DOHH2 (cell line): ENCODE results near the gene LSM14A.

Experiments used
- H3F3A ChIP-seq: fragments of 200-600 bp; sonication (generic), shearing (Covaris generic); 2 replicates; pipeline ENCODE4 v1.6.0; 2016; ENCODE audit warnings: antibody characterized with exemption, mild to moderate bottlenecking; ENCODE audit not compliant: control insufficient read depth, insufficient read depth
- H3K27ac ChIP-seq: fragments of 200-600 bp; sonication (generic); 2 replicates; pipeline ENCODE4 v1.5.1; 2014; ENCODE audit warnings: low read depth, mild to moderate bottlenecking, low read length, moderate library complexity
- H3K27me3 ChIP-seq: fragments of 200-600 bp; sonication (generic); 2 replicates; pipeline ENCODE4 v1.6.1; 2014; ENCODE audit warnings: mild to moderate bottlenecking, low read length, mixed read lengths; ENCODE audit not compliant: control insufficient read depth
- H3K36me3 ChIP-seq: fragments of 200-600 bp; sonication (generic); 2 replicates; pipeline ENCODE4 v1.6.1; 2014; ENCODE audit warnings: mild to moderate bottlenecking, low read length, moderate library complexity, mixed read lengths; ENCODE audit not compliant: control insufficient read depth
- H3K4me1 ChIP-seq: fragments of 200-600 bp; sonication (generic); 2 replicates; pipeline ENCODE4 v1.6.1; 2014; ENCODE audit warnings: mild to moderate bottlenecking, low read length, mixed read lengths; ENCODE audit not compliant: control insufficient read depth
- H3K4me2 ChIP-seq: fragments of 200-600 bp; sonication (generic); 2 replicates; pipeline ENCODE4 v1.6.0; 2014; ENCODE audit warnings: mild to moderate bottlenecking, low read length, moderate library complexity
- H3K4me3 ChIP-seq: fragments of 200-600 bp; sonication (generic); 2 replicates; pipeline ENCODE4 v1.5.1; 2014; ENCODE audit warnings: mild to moderate bottlenecking, low read length, mixed read lengths
- H3K79me2 ChIP-seq: fragments of 200-600 bp; sonication (generic); 2 replicates; pipeline ENCODE4 v1.6.1; 2014; ENCODE audit warnings: mild to moderate bottlenecking, low read length, mixed read lengths; ENCODE audit not compliant: control insufficient read depth
- H3K9me2 ChIP-seq: fragments of 200-600 bp; sonication (generic); replicated peaks from 2 replicates; pipeline ENCODE4 v1.6.1; 2014; ENCODE audit warnings: mild to moderate bottlenecking, low read length, mixed read lengths; ENCODE audit not compliant: control insufficient read depth
- H3K9me3 ChIP-seq: fragments of 200-600 bp; sonication (generic); 2 replicates; pipeline ENCODE4 v1.6.1; 2014; ENCODE audit warnings: antibody characterized with exemption, low read length, mixed read lengths; ENCODE audit not compliant: control insufficient read depth, insufficient read depth
- H4K20me1 ChIP-seq: fragments of 200-600 bp; sonication (generic); 2 replicates; pipeline ENCODE4 v1.6.0; 2014; ENCODE audit warnings: low read depth, mild to moderate bottlenecking, antibody characterized with exemption, low read length, moderate library complexity; ENCODE audit not compliant: control insufficient read depth, insufficient read depth
- CTCF ChIP-seq: fragments of 200-600 bp; sonication (generic); IDR thresholded peaks from one replicate; pipeline ENCODE4 v1.5.1; 2014; ENCODE audit warnings: antibody characterized with exemption, mild to moderate bottlenecking, low read depth, low read length; ENCODE audit not compliant: poor library complexity, severe bottlenecking
- EZH2phosphoT487 ChIP-seq: fragments of 200-600 bp; sonication (generic); IDR thresholded peaks from 2 replicates; pipeline ENCODE4 v1.6.1; 2017; ENCODE audit warnings: borderline replicate concordance, mild to moderate bottlenecking, antibody characterized with exemption, low read length, moderate library complexity, mixed read lengths

The LSM14A gene

GRCh38 chr19:34254698-34255432, 82.6 kb downstream of the LSM14A start:
- H3K9me3 ChIP-seq, result no peaks in the 10 kb centered on the region
- peaks cover 17% of the 10 kb centered on the region for H3K4me1 ChIP-seq
- H3F3A ChIP-seq, result peaks cover 7% of the 10 kb centered on the region; the same call in 1 of the 2 replicates
- H3K27ac ChIP-seq, result no peak overlapping the region
- H3K27me3 ChIP-seq, result no peaks in the 10 kb centered on the region
- no peaks in the 10 kb centered on the region for H3K36me3 ChIP-seq
- peak overlapping the region; percentile 86 for H3K4me2 ChIP-seq
- H3K79me2 ChIP-seq, result peaks cover 40% of the 10 kb centered on the region
- no peak for TF ChIP-seq CTCF
- no peak for TF ChIP-seq EZH2phosphoT487
- H4K20me1 ChIP-seq, result no peaks in the 10 kb centered on the region
- H3K4me3 ChIP-seq, result peak overlapping the region; percentile 91
- H3K9me2 ChIP-seq, result no peaks in the 10 kb centered on the region

- Histone ChIP-seq H3K4me1 (peaks cover 17% of the 10 kb centered on the region), H3K79me2 (peaks cover 43% of the 10 kb centered on the region), H3K27ac (no peak overlapping the region), H3K4me2 (peak overlapping the region; percentile 86), H3K4me3 (peak overlapping the region; percentile 91), H3K27me3 (no peaks in the 10 kb centered on the region), H3F3A (peaks cover 7% of the 10 kb centered on the region; the same call in 1 of the 2 replicates), H3K9me2 (no peaks in the 10 kb centered on the region), H4K20me1 (no peaks in the 10 kb centered on the region), H3K9me3 (no peaks in the 10 kb centered on the region), H3K36me3 (no peaks in the 10 kb centered on the region)
- TF ChIP-seq EZH2phosphoT487 (no peak), CTCF (no peak)
Observed at GRCh38 chr19:34255546-34255945, 83.2 kb downstream of the LSM14A start.

GRCh38 chr19:34256835-34257558, 84.7 kb downstream of the LSM14A start:
- Histone ChIP-seq H3K9me2 (no peaks in the 10 kb centered on the region), H3K36me3 (no peaks in the 10 kb centered on the region), H3K9me3 (no peaks in the 10 kb centered on the region), H3K27me3 (no peaks in the 10 kb centered on the region), H3K4me1 (peaks cover 17% of the 10 kb centered on the region), H3K4me2 (no peak overlapping the region), H3K79me2 (peaks cover 51% of the 10 kb centered on the region), H4K20me1 (no peaks in the 10 kb centered on the region), H3K27ac (no peak overlapping the region), H3F3A (peaks cover 7% of the 10 kb centered on the region; the same call in 1 of the 2 replicates), H3K4me3 (no peak overlapping the region)
- no peak for TF ChIP-seq EZH2phosphoT487
- TF ChIP-seq CTCF, result no peak
